Measurements from ENCODE around the gene NDUFB3.

NDUFB3 gene

DNA sequence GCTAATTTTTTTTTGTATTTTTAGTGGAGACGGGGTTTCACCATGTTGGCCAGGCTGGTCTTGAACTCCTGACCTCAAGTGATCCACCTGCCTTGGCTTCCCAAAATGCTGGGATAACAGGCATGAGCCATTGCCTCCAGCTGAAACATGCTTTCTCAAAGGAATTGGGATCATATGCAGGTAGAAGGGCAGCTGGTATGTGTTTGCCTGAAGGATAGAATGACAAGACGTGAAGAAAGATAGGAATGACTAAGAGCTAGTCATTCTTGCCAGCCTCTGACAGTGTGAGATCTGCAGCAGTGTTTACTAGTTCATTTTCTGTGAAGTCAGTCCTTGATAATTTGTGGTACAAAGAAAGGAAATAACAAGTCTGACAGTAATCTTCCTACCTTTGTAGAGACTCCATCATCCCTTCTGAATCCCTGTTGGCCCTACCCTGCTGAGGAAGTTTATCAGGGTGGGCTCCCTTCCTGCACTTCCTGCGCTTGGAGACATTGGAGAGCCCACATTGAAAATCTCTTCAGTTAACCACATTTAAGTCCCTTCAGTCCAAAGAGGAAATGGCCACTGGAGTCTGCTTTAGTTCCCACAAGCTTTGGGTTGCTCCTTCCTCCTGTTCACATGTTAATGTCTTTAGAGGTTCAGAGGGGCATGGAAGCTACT is 58.9 kb downstream of the NDUFB3 start:
- no peak for DNase-seq

GRCh38 chr2:201132518-201132917 is 60.7 kb downstream of the NDUFB3 start:
- no peak for DNase-seq

All from DMS 273 treated with DMSO at 0.1 percent for 48 hours (cell line).